GM21447 (cell line): Measurements from ENCODE around the gene ARHGAP45.
"Not testable (repeated sequence)": the region's sequence is repeated elsewhere in the genome, so short reads cannot be mapped to it uniquely, and the experiment has no call there.

Source experiments
- ATAC-seq: cut with Tn5 transposase; IDR thresholded peaks from one replicate; pipeline ENCODE4 v1.9.1; 2021; ENCODE audit not compliant: unreplicated experiment

Gene ARHGAP45, protein sequence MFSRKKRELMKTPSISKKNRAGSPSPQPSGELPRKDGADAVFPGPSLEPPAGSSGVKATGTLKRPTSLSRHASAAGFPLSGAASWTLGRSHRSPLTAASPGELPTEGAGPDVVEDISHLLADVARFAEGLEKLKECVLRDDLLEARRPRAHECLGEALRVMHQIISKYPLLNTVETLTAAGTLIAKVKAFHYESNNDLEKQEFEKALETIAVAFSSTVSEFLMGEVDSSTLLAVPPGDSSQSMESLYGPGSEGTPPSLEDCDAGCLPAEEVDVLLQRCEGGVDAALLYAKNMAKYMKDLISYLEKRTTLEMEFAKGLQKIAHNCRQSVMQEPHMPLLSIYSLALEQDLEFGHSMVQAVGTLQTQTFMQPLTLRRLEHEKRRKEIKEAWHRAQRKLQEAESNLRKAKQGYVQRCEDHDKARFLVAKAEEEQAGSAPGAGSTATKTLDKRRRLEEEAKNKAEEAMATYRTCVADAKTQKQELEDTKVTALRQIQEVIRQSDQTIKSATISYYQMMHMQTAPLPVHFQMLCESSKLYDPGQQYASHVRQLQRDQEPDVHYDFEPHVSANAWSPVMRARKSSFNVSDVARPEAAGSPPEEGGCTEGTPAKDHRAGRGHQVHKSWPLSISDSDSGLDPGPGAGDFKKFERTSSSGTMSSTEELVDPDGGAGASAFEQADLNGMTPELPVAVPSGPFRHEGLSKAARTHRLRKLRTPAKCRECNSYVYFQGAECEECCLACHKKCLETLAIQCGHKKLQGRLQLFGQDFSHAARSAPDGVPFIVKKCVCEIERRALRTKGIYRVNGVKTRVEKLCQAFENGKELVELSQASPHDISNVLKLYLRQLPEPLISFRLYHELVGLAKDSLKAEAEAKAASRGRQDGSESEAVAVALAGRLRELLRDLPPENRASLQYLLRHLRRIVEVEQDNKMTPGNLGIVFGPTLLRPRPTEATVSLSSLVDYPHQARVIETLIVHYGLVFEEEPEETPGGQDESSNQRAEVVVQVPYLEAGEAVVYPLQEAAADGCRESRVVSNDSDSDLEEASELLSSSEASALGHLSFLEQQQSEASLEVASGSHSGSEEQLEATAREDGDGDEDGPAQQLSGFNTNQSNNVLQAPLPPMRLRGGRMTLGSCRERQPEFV

DNA sequence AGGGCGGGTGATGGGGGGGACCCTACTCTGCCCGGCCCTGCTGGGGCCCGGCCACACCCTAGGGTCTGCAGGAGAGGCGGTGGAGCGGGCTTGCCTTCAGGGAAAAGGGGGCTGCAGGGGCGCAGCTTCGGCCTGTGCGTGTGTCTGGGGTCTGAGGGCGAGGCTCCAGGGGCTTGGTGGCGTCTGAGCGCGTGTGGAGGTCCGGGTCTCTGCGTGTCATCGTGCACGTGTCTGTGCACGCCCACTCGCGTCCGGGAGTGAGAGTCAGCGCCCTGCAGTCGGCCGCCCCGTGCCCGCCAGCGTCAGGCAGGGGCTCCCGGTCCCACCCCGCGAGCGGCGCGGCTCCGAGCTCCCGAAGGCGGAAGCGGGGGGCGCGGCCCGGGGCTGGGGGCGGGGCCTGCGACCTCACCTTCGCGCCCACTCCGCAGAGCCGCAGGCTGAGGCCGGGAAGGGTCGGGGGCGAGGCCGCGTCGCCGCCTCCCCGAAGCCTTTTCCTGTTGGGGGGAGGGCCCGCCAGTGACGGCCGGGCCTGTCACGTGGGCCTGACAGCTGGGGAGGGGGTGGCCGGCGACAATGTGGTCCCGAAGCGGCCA is at the start of gene ARHGAP45:
ARHGAP45 (plus strand) TSS at position 420 of the 593 bp plus-strand sequence. CDS start 239 bp downstream, outside the sequence.
- no peak for ATAC-seq

DNA sequence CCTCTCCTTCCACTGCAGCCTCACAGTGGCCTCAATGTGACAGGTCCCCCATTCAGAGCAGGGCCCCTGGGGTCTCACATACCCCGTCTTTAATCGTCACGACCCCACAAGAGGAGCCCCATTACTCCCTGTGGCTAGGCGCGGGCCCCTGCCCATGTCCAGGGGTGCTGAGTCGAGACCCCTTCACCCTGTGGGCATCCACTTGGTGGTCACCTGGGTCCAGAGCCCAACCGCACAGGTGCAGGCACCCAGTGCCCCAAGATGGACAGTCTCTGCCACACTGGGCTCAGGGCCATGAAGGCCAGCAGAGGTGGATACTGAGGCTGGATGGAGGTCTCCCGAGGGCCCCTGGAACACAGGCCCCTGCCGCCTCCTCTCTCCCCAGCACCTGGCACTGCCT is 49.1 kb upstream of the ARHGAP45 start:
- no peak for ATAC-seq

DNA sequence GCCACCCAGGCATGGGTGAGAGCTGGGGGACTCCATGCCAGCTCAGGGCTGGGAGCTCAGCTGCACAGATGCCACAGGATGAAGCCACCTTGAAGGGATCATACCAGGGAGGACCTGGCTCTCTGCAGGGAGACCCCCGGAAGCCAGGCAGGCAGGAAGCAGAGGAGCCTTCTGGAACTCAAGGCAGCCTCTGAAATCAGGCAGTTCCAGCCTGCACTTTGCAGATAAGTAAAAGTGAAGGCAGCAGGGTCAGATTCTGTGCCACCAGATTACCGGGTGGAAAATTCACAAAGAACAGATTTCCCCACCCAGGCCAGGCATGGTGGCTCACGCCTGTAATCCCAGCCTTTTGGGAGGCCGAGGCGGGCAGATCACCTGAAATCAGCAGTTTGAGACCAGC is 48.6 kb upstream of the ARHGAP45 start:
- no peak for ATAC-seq

DNA sequence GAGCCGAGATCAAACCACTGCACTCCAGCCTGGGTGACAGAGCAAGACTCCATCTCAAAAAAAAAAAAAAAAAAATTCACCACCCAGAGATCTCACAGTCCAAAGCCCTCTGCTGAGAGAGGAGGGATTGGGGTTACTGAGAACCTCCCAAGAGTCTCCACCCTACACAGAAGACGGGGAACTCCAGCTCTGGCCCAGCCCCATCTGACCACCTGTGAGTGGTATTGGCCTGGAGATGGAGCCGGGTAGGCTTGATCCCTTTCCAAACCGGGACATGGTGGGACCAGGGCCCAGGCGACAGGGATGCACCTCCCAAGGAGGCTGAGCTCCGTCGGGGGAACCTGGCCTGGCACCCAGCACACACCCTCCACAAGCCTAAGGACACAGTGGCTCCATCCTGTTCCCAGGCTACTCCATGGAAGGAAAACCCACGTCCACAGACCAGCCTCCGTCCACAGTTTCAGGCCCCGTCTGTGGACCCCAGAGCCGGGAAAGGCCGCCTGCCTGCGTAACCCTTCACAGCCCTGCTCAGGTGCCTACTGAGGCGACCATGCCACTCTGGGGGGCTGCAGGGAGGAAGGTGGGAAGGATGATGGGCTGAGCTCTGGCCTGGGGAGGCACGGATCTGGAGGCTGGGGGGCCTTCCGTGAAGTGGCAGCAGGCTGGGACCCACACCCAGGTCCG is 47.9 kb upstream of the ARHGAP45 start:
- ATAC-seq, result no peak

DNA sequence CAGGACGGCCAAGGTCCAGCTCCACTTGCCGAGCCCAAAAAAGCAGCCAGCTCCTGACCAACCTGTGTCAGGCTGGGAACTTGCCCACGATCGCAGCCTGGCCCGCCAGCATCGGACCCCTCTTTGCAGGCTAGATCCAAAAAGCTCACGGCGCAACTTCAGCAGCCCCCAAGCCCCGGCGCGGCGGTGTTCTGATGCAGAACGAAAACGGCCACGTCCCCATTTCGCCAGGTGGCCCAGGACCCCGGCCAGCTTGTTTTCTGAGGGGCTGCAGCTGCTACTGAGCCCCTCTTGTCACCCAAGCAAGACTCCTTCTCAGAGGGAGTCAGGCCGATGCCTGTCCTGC is 47.4 kb upstream of the ARHGAP45 start:
- ATAC-seq, result no peak

DNA sequence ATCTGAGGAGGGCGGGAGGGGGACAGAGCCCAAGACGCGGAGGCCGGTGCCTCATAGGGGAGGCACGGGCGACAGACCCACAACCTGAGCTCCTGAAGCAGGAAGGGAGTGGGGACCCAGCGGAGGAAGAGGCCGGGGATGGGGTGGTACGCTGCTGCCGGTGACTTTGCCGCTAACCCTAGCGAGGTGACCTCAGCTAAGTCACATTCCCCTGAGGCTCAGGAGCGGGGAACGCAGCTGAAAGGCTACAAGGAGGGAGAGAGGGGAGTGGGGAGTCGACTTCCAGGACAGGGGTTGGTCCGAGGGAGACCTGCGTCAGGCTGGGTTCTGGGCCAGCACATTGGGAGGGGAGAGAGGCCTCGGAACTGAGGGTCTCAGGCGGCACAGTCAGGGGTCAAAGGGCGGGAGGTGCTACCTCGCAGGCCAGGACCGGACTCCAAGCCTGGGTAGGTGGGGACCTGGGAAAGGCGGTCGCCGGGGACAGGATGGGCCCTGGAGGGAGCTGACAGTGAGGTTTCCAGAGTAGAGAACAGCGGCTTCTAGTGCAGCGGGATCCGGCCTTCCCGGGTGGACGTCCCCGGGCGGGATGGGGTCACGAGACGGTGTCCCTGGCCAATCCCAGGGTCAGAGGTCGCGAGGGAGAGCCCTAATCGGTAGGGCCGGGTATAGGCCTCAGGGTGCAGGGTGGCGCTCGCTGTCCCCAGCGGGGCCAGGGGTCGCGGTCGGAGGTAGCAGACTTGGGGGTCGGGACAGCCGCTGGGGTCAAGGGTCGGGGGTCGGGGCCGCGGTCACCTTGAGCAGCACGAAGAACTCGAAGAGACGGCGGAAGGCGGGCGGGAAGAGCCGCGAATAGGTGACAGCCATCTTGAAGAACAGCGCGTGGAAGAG is 46.7 kb upstream of the ARHGAP45 start:
- no peak for ATAC-seq

DNA sequence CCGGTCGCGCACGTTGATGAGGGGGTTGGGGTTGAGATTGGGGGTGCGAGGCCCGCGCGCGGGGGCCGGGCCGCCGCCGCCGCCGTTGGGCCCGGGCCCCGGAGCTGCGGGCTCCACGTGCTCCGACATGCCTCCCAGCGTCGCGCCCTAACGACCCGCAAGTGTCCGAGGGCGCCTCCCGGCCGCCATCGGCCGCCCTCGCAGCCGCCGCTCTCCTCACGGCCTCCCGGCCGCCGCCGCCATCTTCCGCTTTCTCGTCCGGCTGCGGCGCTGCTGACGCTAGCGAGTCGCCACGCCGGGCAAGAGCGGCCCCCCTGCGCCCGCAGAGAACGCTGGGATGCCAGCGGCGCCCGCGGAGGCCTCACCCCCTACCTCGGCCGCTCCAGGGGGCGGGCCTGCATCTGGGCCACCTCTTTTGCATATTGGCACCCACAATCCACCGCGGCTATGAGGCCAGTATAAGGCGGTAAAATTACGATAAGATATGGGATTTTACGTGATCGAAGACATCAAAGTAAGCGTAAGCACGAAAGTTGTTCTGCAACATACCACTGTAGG is 46.0 kb upstream of the ARHGAP45 start, which contains the start of gene TMEM259:
TMEM259 (minus strand) TSS at position 256 of the 558 bp plus-strand sequence; CDS start at position 129, 127 bp downstream.
- ATAC-seq, result peak; percentile 70

DNA sequence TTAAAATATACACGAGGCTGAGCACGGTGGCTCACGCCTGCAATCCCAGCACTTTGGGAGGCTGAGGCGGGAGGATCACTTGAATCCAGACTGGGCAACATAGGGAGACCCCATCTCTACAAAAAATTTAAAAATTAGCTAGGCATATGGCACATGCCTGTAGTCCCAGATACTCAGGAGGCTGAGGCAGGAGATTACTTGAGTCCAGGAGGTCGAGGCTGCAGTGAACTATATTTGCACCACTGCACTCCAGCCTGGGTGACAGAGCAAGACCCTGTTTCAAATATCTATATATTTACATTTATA is 43.1 kb upstream of the ARHGAP45 start:
- not testable (repeated sequence) for ATAC-seq

DNA sequence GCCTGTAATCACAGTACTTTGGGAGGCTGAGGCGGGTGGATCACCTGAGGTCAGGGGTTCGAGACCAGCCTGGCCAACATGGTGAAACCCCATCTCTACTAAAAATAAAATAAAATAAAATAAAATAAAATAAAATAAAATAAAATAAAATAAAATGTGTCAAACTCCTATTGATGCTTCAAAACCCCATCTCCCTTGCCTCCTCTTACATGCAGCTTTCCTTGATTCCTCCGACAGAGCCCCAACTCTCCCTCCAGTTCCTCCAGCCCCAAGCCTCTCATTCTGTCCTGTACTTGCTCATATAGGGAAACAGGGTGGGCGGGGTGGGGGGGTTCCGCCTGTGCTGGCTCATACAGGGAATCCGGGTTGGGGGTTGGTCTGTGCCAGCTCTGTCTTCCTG is 41.9 kb upstream of the ARHGAP45 start:
- ATAC-seq, result not testable (repeated sequence)

DNA sequence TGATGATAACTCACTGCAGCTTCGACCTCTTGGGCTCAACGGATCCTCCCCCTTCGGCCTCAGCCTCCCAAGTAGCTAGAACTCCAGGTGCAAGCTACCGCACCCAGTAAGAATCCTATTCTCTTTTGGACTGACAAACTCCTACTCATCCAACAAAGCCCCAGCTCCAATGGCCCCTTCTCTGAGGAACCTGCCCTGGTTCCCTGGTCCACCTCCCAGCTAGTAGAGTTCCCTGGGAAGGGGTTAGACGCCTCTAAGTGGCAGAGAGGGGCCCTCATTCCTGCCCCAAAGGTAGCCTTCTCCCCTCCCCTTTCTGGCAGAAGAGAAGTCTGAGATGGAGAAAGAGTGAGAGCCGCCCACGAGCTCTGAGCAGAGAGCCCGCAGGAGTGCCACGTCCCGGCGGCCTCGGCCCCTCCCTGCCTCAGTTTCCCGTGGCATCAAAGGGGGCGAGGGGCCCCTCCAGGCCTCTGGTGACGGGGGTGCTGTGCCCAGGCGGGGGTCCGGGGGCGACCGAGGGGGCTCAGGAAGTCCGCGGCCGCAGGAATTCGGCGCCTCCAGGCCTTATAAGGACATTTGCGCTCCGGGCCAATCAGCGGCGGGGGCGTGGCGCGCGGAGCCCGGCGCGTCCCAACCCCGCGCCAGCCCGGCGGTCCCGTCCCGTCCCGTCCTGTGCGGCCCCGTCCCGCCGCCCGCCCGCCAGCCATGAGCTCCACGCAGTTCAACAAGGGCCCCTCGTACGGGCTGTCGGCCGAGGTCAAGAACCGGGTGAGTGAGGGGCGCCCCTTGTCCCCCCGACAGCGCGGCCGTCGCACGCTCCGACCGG is 40.8 kb upstream of the ARHGAP45 start, which contains the start of gene CNN2:
CNN2 (plus strand) TSS at position 649 of the 823 bp plus-strand sequence; CDS start at position 703, 54 bp downstream.
- peak; percentile 42 for ATAC-seq

DNA sequence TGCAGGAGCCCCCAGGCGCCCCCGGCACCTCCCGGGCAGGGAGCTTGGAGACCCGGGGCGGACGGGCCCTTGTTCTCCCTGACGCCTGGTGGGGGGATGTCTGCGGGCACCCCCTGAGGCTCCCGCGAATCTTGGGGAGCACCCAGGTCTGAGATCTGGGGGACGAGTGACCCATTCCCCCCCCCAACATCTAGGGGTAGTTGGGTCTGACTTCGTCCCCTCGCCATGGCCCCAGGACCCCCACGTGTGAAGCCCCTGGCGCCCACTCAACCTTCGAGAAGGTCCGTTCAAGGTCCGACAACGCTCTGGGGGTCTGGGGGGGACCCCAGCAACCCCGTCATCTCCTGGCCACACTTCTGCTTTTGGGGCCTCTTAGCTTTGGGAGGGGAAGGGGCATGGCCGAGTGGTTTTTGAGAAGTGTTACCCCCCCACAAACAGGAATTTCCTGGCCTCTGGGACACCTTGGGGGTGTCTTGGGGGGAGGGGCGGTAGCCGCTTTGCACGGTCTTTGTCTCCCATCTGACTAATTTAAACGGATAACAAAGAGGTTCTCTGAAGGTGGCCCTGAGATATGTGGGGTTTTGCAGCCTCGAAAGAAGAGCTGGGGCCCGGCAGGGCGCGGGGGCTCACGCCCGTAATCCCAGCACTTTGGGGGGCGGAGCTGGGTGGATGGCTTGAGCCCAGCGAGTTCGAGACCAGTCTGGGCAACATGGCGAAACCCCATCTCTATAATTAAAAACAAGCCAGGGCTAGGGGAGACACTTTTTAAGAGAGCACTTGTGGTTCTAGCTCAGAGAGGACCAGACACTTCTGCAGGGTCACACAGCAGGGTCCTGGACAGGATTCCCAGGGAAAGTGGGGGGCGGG is 40.0 kb upstream of the ARHGAP45 start:
- ATAC-seq, result no peak

DNA sequence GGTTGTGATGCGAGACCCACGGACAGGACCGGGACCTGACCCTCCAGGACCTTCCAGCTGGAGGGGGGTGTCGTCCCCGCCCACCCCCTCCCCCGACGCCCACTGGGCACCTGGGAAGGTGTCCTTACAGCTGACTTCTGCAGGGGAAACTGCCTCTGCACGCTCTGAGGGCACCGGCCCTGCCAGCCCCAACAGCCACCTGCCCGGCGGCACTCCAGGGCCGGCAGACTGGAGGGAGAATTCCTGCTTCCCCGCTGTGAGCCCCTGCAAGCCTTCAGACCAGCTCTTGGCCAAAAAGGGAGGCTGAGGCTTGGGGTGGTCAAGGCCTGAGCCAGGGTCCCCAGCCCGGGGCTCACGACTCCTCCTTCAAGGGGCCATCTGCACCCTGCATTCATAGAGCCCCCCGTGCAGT is 39.3 kb upstream of the ARHGAP45 start:
- no peak for ATAC-seq

DNA sequence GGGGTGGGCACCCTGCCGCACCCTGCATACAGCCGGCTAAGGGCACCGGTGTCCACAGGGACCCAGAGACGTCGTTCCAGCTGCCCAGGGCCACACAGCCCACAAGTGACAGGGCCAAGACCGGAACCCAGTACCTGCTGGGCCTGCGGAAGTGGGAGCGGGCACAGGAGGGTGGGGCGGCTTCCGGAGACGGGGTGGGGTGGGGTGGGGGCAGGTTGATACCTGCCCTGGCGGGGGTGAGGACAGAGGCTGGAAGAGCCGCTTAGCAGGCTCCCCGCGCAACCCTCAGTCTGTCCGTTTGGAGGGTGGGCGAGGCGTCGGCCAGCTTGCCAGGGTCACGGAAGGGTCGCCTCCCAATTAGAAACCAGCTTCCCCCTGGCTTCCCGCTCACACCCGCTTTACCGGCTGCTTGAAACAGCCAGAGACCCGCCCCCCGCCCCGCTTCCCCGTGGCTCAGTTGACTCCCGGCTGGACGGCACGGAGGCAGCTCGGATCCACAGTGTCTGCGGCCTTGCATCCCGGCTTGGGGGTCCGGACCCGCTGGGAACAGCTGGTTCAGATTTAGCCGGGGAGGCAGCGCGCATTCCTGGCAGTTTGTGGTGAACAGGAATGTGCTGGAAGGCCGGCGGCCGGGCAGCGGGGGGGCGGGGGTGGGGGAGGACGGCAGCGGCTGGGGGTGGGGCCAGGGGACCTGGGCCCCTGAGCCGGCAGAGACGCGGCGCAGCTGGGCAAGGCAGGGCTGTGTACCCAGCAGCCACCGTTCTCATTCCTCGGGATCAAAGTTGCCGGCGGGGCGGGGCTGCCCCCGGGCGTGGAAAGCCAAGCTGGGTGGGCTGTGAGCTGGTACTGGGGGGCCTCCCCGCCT is 38.7 kb upstream of the ARHGAP45 start:
- no peak for ATAC-seq

DNA sequence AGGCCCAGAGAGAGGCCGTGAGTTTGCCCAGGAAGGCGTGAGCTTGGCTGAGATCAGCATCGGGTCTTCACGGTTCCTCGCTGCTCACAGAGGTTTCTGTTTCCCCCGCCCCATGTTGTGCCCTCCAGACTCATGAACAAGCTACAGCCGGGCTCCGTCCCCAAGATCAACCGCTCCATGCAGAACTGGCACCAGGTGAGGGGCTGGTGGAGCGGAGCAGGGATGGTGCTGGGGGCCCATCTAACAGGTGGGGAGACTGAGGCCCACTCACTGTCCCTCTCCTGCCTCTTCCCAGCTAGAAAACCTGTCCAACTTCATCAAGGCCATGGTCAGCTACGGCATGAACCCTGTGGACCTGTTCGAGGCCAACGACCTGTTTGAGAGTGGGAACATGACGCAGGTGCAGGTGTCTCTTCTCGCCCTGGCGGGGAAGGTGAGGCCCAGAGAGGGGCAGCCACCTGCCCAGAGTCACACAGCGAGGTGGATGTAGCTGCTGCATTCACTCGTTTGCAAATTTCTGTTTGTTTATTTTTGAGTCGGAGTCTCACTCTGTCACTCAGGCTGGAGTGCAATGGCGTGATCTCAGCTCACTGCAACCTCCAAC is 34.6 kb upstream of the ARHGAP45 start:
- ATAC-seq, result no peak

DNA sequence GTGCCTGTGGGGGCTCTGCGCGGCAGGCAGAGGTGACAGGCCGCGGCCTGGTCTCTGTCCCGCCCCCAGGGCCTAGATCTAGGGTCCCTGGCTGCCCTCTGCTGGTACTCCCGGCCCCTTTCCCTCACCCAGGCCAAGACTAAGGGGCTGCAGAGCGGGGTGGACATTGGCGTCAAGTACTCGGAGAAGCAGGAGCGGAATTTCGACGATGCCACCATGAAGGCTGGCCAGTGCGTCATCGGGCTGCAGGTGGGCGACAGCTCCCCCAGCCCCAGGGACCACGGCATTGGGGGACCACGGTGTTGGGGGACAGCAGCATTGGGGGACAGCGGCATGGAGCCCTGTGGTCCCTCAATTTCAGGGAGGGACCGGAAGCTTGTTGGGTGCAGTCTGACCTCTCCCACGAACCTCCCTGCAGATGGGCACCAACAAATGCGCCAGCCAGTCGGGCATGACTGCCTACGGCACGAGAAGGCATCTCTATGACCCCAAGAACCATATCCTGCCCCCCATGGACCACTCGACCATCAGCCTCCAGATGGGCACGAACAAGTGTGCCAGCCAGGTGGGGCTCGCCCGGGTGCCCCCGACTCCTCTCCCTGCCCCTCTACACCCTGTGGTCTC is 30.9 kb upstream of the ARHGAP45 start:
- ATAC-seq, result no peak
